Left cardiac atrium (tissue), 4 donors: Measurements from ENCODE around the gene CBLB. TPM values are rescaled to one million over a fixed set of nuclear protein-coding genes. Genes with fewer than 3 reads are reported as not detected.
"Not testable (repeated sequence)": the region's sequence is repeated elsewhere in the genome, so short reads cannot be mapped to it uniquely, and the experiment has no call there.

Experiments
- ATAC-seq, 2 donors: fragments of 200-7000 bp; cut with Tn5 transposase; one replicate each; pipeline ENCODE4 v1.9.1; 2020; ENCODE audit warnings: mild to moderate bottlenecking in 2 of 2, moderate library complexity in 2 of 2
- DNase-seq: peaks from one replicate; pipeline ENCODE4 v3.0.0-alpha.2; 2020
- intact Hi-C, 2 donors: fragments of 100-400 bp; cut with DNase I; formaldehyde crosslinking; loops; one replicate each; pipeline versions ENCODE4 v1.14.1 to v1.15.1; 2022 to 2023
- total RNA-seq, 2 donors: library from RNA; stranded (reverse); fragmentation: NEBNext Ultra II Directional; extraction: Animal tissue kit (Norgen Biotek cat#: 25700); gene quantifications; one replicate each; pipeline ENCODE4 v1.2.1, GENCODE V29; 2021
- donor health status: DM: no; HTN: yes; CAD: no.
- donor health status: DM: no; HTN: yes; CAD: no; lungs with severe emphysema.
- donor health status: DM: yes; HTN: yes; CAD: no.
- donor health status: Dilated cardiomyopathy.

CBLB gene
- total RNA-seq, 2 donors from 2014 or later = 35.7 to 41.1 TPM

DNA sequence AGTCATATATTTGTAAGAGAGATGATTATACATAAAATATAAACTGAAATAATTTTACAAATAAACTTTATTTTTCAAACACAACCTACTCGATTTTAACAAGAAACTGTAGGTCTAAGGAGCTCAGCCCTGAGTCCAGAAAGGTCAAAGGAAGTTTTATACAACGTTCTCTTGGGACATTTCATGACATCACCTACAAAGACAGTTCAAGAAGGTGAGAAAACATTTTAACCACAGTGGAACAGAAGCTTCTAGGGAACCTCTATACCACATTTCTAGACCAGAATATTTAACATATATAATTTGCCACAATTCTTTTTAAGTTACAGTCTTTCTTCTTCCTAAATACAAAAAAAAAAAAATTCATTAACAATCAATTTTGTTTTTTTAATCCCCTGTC lies 40.1 kb downstream of the CBLB start:
- intact Hi-C loops = no loop called here
- ATAC-seq = no peak
- no peak for DNase-seq

GRCh38 chr3:105827959-105828358 lies 40.9 kb downstream of the CBLB start:
- ATAC-seq (peak; percentile 65 to 71), DNase-seq (no peak)
- intact Hi-C loops = no loop called here

GRCh38 chr3:105826778-105827634 lies 41.8 kb downstream of the CBLB start:
- intact Hi-C loops = no loop called here
- DNase-seq (no peak), ATAC-seq (no peak)

DNA sequence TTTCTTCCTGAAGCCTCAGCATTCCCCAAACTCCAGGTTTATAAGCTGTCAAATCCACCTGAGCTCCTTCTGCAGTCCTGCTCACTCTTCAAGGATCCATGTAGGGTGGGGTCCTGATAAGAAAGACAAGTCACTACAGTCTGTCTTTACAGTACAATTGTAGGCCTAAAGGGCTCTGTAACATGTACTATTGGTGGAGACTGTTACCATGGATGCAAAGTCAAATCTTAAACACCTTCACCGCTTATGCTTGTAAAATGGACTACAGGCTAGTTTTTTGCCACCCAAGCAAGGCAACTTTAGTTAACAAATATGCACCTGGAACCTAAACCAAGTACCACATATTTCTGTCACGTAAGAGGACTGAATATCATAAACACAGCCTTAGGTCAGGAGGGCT lies 44.7 kb downstream of the CBLB start:
- intact Hi-C loops = no loop called here
- DNase-seq = no peak
- ATAC-seq = no peak

- intact Hi-C loops = no loop called here
- DNase-seq (no peak), ATAC-seq (peak; percentile 21 to 91)
Observed at GRCh38 chr3:105823149-105823867, 45.5 kb downstream of the CBLB start.

- DNase-seq (no peak), ATAC-seq (peak; percentile 22 to 83)
- intact Hi-C loops = no loop called here
Observed at GRCh38 chr3:105822171-105823123, 46.4 kb downstream of the CBLB start.

- intact Hi-C loops = no loop called here
- ATAC-seq (no peak), DNase-seq (no peak)
Observed at GRCh38 chr3:105821433-105821832, 47.4 kb downstream of the CBLB start.

GRCh38 chr3:105816833-105817232 lies 52.0 kb downstream of the CBLB start:
- ATAC-seq = no peak
- intact Hi-C loops = no loop called here
- no peak for DNase-seq

GRCh38 chr3:105815331-105815730 lies 53.5 kb downstream of the CBLB start:
- DNase-seq, intact Hi-C loops, ATAC-seq: not testable (repeated sequence)

DNA sequence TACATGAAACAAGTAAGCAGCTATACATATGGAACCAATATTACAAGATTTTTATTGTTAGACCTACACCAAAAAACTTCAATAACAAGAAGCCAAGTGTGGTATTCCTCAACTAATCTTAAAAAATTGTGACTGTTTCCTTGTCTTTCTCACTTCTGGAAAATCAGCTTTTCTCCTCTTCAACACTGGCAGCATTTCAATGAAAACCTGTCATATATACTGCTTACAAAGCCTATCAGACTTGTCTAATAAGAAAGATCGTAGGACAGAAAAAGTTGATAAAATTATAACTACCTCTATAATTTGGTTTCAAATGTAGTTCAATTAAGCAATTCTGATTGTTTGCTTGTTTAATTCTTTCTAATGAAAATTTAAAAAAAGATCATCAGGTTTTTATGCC lies 55.1 kb downstream of the CBLB start:
- intact Hi-C loops = no loop called here
- no peak for ATAC-seq

DNA sequence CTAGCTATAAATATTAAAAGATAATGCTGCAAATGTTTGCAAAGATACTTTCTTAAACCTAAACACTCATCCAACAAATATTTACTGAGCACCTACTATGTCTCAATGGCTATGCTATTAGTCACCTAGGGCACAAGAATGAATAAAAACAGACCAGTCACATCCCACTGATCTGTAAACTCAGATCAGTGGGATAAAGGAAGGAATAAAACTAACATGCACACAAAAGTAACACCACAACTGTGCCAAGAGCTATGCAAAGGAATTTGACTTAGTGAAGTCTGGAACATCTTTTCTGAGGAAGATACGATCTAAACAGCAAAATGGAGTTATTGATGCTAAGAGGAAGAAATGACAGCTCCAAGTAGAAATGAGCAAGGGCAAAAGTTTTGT lies 56.6 kb downstream of the CBLB start:
- ATAC-seq (no peak), DNase-seq (no peak)
- intact Hi-C loops = no loop called here

More for the DNA sequence above, 55.1 kb downstream of the CBLB start:
- no peak for DNase-seq

DNA sequence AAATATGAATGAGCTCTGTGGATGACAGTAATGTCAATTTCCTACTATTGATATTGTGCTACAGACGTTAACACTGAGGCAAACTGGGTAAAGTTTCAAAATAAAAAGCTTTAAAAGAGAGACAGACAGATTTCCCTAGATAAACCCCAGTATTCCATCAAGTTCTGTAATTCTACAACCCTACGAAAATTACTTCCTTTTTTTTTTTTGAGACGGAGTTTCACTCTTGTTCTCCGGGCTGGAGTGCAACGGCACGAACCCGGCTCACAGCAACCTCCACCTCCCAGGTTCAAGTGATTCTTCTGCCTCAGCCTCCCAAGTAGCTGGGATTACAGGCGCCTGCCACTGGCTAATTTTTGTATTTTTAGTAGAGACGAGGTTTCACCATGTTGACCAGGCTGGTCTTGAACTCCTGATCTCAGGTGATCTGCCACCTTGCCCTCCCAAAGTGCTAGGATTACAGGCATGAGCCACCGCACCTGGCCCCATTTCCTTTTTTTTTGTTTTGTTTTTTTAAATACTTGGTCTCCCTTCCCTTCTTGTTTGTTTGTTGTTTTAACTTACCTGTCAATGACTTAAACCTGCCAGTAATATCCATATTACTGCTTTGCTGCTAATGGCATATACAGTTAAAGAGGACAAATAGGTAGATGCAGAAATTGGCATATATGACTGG lies 57.2 kb downstream of the CBLB start:
- DNase-seq = no peak
- no peak for ATAC-seq
- intact Hi-C loops = no loop called here

DNA sequence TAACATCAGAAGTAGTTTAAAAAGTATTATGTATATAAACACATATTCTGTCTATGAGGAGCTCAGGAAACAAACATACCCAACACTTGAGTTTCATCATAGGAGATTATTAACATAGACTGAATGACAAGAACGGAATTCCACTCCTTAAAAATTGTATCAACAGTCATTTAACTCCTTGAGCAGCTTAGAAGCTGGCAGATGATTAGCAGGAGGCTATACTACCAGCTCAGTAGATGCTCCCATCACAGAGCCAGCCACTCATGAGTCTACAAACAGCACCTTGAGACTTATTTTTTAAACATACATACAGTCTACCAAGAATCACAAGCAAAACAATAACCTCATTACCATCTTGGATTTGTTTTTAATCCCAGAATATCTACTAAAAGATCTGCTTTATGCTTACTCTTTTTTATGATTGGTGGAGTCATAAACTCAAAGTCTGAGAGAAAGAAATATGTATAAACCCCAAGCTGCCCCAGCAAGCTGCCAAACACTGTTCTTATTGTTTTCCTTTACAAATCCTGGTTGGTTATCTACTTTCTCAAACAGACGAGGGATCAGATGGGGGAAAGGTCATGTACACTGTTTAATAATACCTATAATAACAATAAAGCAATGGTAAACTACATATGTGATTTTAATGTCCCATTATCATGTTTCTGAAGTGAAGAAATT lies 59.5 kb downstream of the CBLB start:
- intact Hi-C loops = no loop called here
- no peak for ATAC-seq

GRCh38 chr3:105807701-105808100 lies 61.1 kb downstream of the CBLB start:
- intact Hi-C loops = no loop called here
- DNase-seq (no peak), ATAC-seq (no peak)

More for the DNA sequence above, 59.5 kb downstream of the CBLB start:
- no peak for DNase-seq

DNA sequence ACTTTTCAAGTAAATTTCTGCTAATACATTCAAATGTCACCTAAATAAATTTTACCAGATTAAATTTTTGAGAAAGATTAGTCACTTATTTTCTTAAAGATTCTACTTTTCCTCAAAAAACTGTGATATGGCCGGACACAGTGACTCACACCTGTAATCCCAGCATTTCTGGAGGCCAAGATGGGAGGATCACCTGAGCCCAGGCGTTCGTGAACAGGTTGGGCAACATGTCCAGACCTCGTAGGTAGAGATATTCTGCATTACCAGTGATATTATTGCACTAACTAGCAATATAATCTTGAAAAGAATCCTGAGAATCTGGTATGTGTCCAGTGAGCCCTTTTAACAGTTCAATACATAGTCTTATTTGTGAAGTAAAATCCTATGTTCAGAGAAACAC lies 61.7 kb downstream of the CBLB start:
- ATAC-seq (no peak), DNase-seq (no peak)
- intact Hi-C loops = no loop called here

- ATAC-seq (peak; percentile 71 to 79), DNase-seq (no peak)
- intact Hi-C loops = no loop called here
Observed at GRCh38 chr3:105806359-105806758, 62.5 kb downstream of the CBLB start.

GRCh38 chr3:105805404-105805803 lies 63.4 kb downstream of the CBLB start:
- no peak for DNase-seq
- no peak for ATAC-seq
- intact Hi-C loops = no loop called here

- DNase-seq (no peak), ATAC-seq (no peak)
- intact Hi-C loops = no loop called here
Observed at GRCh38 chr3:105802118-105802706, 66.6 kb downstream of the CBLB start.
